GM18499 (cell line): ENCODE data around the gene TMC1.
"Not testable (repeated sequence)": the region's sequence is repeated elsewhere in the genome, so short reads cannot be mapped to it uniquely, and the experiment has no call there.

ENCODE experiments used
- ATAC-seq: cut with Tn5 transposase; IDR thresholded peaks from one replicate; pipeline ENCODE4 v1.9.1; 2021; ENCODE audit warnings: moderate number of reproducible peaks; ENCODE audit not compliant: insufficient read depth, unreplicated experiment

Gene TMC1

GRCh38 chr9:72806313-72806809 is 285.0 kb downstream of the TMC1 start:
- ATAC-seq: not testable (repeated sequence)

- ATAC-seq: no peak
Measured at GRCh38 chr9:72807765-72808445, 286.5 kb downstream of the TMC1 start.

- ATAC-seq: no peak
Measured at GRCh38 chr9:72808446-72808768, 287.0 kb downstream of the TMC1 start.

GRCh38 chr9:72809586-72809985 is 288.2 kb downstream of the TMC1 start:
- no peak for ATAC-seq

- no peak for ATAC-seq
Measured at GRCh38 chr9:72812559-72813111, 291.2 kb downstream of the TMC1 start.

GRCh38 chr9:72813544-72813943 is 292.1 kb downstream of the TMC1 start:
- ATAC-seq: no peak

- no peak for ATAC-seq
Measured at GRCh38 chr9:72814083-72814597, 292.7 kb downstream of the TMC1 start.

- ATAC-seq: no peak
Measured at GRCh38 chr9:72816666-72817065, 295.3 kb downstream of the TMC1 start.

- ATAC-seq: no peak
Measured at GRCh38 chr9:72817413-72817812, 296.0 kb downstream of the TMC1 start.

- ATAC-seq: no peak
Measured at GRCh38 chr9:72818385-72818784, 297.0 kb downstream of the TMC1 start.

- ATAC-seq: no peak
Measured at GRCh38 chr9:72823971-72824370, 302.6 kb downstream of the TMC1 start.

GRCh38 chr9:72826996-72827949 is 305.9 kb downstream of the TMC1 start:
- no peak for ATAC-seq

- no peak for ATAC-seq
Measured at GRCh38 chr9:72827950-72828731, 306.7 kb downstream of the TMC1 start.

GRCh38 chr9:72834994-72835393 is 313.6 kb downstream of the TMC1 start:
- no peak for ATAC-seq

- no peak for ATAC-seq
Measured at GRCh38 chr9:72836790-72837189, 315.4 kb downstream of the TMC1 start.

- ATAC-seq: no peak
Measured at GRCh38 chr9:72839085-72839484, 317.7 kb downstream of the TMC1 start.

GRCh38 chr9:72843520-72844439 is 322.4 kb downstream of the TMC1 start:
- no peak for ATAC-seq

- ATAC-seq: no peak
Measured at GRCh38 chr9:72844440-72844768, 323.0 kb downstream of the TMC1 start.

GRCh38 chr9:72845052-72845451 is 323.6 kb downstream of the TMC1 start:
- not testable (repeated sequence) for ATAC-seq
